HL-60 (cell line): ENCODE measurements around the gene DUSP22.

Source experiments
- DNase-seq, 2 experiments: peaks; one replicate each; pipeline ENCODE4 v3.0.0-alpha.2; 2010 to 2020; ENCODE audit warnings: low read depth in 1 of 2, low spot score in 1 of 2
- H3K27ac ChIP-seq: fragments of 250-450 bp; sonication (Bioruptor Pico); replicated peaks from 2 replicates; pipeline ENCODE4 v1.5.1; 2020; ENCODE audit warnings: mild to moderate bottlenecking, moderate library complexity
- H3K27me3 ChIP-seq: fragments of 250-450 bp; sonication (Bioruptor Pico); 2 replicates; pipeline ENCODE4 v1.5.1; 2021; ENCODE audit warnings: mild to moderate bottlenecking, moderate library complexity; ENCODE audit not compliant: insufficient read depth, poor library complexity, severe bottlenecking
- H3K4me3 ChIP-seq: replicated peaks from 2 replicates; pipeline ENCODE4 v1.5.1; 2011; ENCODE audit warnings: mild to moderate bottlenecking, control low read depth, low read length; ENCODE audit not compliant: insufficient read depth
- CTCF ChIP-seq: IDR thresholded peaks from one replicate; pipeline ENCODE4 v1.5.1; 2011; ENCODE audit warnings: low read length, control low read depth, inconsistent platforms; ENCODE audit not compliant: insufficient read depth
- GABPA ChIP-seq: IDR thresholded peaks from 2 replicates; pipeline ENCODE4 v1.6.1; 2012; ENCODE audit warnings: low read depth
- POLR2AphosphoS5 ChIP-seq: IDR thresholded peaks from 2 replicates; pipeline ENCODE4 v1.6.1; 2012; ENCODE audit warnings: low read depth
- REST ChIP-seq: IDR thresholded peaks from 2 replicates; pipeline ENCODE4 v1.6.1; 2012; ENCODE audit warnings: low read depth; ENCODE audit not compliant: insufficient replicate concordance
- SPI1 ChIP-seq: IDR thresholded peaks from 2 replicates; pipeline ENCODE4 v1.6.1; 2012; ENCODE audit warnings: low read depth, mild to moderate bottlenecking, borderline replicate concordance

DUSP22 gene

GRCh38 chr6:257031-257725 is 35.1 kb upstream of the DUSP22 start:
- peak; percentile 50 for DNase-seq
- H3K27me3 ChIP-seq = no peaks in the 10 kb centered on the region
- no peak for TF ChIP-seq POLR2AphosphoS5
- peak; percentile 25; the same call in 1 of the 2 replicates for TF ChIP-seq SPI1
- no peak overlapping the region for H3K27ac ChIP-seq
- H3K4me3 ChIP-seq = no peak overlapping the region

GRCh38 chr6:257774-258173 is 34.5 kb upstream of the DUSP22 start:
- Histone ChIP-seq H3K27me3 (no peaks in the 10 kb centered on the region), H3K4me3 (no peak overlapping the region), H3K27ac (no peak overlapping the region)
- no peak for DNase-seq
- no peak for TF ChIP-seq REST

- Histone ChIP-seq H3K27me3 (no peaks in the 10 kb centered on the region), H3K4me3 (no peak overlapping the region), H3K27ac (no peak overlapping the region)
- DNase-seq = no peak
- TF ChIP-seq CTCF = no peak
- TF ChIP-seq GABPA = no peak
- TF ChIP-seq SPI1 = no peak
- TF ChIP-seq REST = no peak
- no peak for TF ChIP-seq POLR2AphosphoS5
Measured at GRCh38 chr6:259316-259715, 33.0 kb upstream of the DUSP22 start.

- no peak overlapping the region for H3K4me3 ChIP-seq
- H3K27me3 ChIP-seq = no peaks in the 10 kb centered on the region
- DNase-seq = no peak
- no peak overlapping the region for H3K27ac ChIP-seq
- TF ChIP-seq CTCF (no peak), REST (no peak), GABPA (no peak), SPI1 (no peak), POLR2AphosphoS5 (no peak)
Measured at GRCh38 chr6:259901-260508, 32.3 kb upstream of the DUSP22 start.
